ENCODE data around the gene IER5L.

DNA sequence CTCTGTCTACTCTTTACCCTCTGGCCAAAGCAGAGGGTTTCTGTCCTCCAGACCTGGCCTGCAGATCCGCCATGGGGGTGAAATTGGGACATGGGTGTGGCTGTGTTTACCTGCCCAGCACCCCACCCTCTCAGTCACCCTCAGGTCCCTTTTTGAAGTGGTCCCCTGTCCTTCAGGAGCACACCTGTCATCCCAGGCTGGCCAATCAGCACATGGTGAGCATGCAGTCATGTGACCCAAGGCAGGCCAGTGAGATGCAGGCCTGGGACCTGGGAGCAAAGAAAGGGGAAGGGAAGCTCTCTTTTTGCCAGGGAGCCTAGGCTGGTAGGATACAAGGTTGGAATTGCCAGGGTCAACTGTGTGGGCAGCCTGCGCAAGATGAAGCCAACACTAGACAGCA lies 28.3 kb upstream of the IER5L start:
- TF ChIP-seq, protein P1, sequence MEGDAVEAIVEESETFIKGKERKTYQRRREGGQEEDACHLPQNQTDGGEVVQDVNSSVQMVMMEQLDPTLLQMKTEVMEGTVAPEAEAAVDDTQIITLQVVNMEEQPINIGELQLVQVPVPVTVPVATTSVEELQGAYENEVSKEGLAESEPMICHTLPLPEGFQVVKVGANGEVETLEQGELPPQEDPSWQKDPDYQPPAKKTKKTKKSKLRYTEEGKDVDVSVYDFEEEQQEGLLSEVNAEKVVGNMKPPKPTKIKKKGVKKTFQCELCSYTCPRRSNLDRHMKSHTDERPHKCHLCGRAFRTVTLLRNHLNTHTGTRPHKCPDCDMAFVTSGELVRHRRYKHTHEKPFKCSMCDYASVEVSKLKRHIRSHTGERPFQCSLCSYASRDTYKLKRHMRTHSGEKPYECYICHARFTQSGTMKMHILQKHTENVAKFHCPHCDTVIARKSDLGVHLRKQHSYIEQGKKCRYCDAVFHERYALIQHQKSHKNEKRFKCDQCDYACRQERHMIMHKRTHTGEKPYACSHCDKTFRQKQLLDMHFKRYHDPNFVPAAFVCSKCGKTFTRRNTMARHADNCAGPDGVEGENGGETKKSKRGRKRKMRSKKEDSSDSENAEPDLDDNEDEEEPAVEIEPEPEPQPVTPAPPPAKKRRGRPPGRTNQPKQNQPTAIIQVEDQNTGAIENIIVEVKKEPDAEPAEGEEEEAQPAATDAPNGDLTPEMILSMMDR (IDR thresholded peaks at IDR 0.05 in 8 of 11, conservative IDR thresholded peaks at IDR 0.05 in 3 of 11) = no peak
- TF ChIP-seq POLR2A (IDR thresholded peaks at IDR 0.05) (no peak), POLR2AphosphoS5 (IDR thresholded peaks at IDR 0.05) (no peak)
